Progenitor cell of endocrine pancreas (in vitro differentiated cells): ENCODE results near the gene RSKR. TPM values are rescaled to one million over a fixed set of nuclear protein-coding genes. Genes with fewer than 3 reads are reported as not detected.
"Not testable (repeated sequence)": the region's sequence is repeated elsewhere in the genome, so short reads cannot be mapped to it uniquely, and the experiment has no call there.

Source experiments
- DNase-seq: peaks from one replicate; pipeline ENCODE4 v3.0.0; 2021; ENCODE audit warnings: low spot score; ENCODE audit not compliant: unreplicated experiment
- H3K27ac Mint-ChIP-seq: 2 replicates; pipeline ENCODE4 v1.8.0; 2021; ENCODE audit warnings: mild to moderate bottlenecking, moderate library complexity, mixed read lengths
- H3K27me3 Mint-ChIP-seq: 2 replicates; pipeline ENCODE4 v1.8.0; 2021; ENCODE audit warnings: mixed read lengths
- H3K36me3 Mint-ChIP-seq: 2 replicates; pipeline ENCODE4 v1.8.0; 2022; ENCODE audit warnings: mixed read lengths; ENCODE audit not compliant: insufficient read depth
- H3K4me1 Mint-ChIP-seq: 2 replicates; pipeline ENCODE4 v1.8.0; 2021; ENCODE audit warnings: low read depth, mixed read lengths
- H3K4me3 Mint-ChIP-seq: 2 replicates; pipeline ENCODE4 v1.8.0; 2021; ENCODE audit warnings: low read depth, mild to moderate bottlenecking, moderate library complexity, mixed read lengths
- H3K9me3 Mint-ChIP-seq: 2 replicates; pipeline ENCODE4 v1.8.0; 2021; ENCODE audit warnings: low read depth, mixed read lengths
- total RNA-seq: library from RNA; stranded (reverse); gene quantifications from 2 replicates; pipeline ENCODE4 v1.2.1, GENCODE V29; 2021
- TF ChIP-seq, protein P1 (sequence below): fragments of 200-600 bp; sonication (generic); IDR thresholded peaks from one replicate; pipeline ENCODE4 v1.5.0; 2021; ENCODE audit warnings: antibody characterized with exemption, mild to moderate bottlenecking; ENCODE audit not compliant: unreplicated experiment

RSKR gene
- total RNA-seq, 1 donor from 2014 or later, result 36.7 TPM

DNA sequence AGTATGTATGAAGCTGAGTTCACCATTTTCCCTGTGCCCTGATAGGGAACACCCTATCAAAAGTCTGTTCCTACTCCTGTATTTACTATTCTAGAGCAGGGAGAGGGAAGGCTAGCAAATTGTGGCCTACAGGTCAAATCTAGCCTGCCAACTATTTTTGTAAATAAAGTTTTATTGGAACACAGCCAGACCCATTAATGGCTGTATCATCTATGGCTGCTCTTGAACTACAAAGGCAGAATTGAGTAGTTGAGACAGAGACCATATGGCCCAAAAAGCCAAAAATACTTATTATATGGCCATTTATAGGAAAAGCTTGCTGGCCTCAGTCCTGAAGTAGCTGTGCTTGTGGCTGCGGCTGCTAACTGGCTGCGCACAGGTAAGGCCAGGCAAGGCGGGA lies 33.0 kb downstream of the RSKR start:
- Mint-ChIP-seq H3K27ac (no peak overlapping the region), H3K36me3 (peaks cover 16% of the 10 kb centered on the region), H3K4me1 (peaks cover 4% of the 10 kb centered on the region), H3K4me3 (no peak overlapping the region), H3K27me3 (peaks cover 4% of the 10 kb centered on the region), H3K9me3 (no peaks in the 10 kb centered on the region)
- TF ChIP-seq, protein P1, sequence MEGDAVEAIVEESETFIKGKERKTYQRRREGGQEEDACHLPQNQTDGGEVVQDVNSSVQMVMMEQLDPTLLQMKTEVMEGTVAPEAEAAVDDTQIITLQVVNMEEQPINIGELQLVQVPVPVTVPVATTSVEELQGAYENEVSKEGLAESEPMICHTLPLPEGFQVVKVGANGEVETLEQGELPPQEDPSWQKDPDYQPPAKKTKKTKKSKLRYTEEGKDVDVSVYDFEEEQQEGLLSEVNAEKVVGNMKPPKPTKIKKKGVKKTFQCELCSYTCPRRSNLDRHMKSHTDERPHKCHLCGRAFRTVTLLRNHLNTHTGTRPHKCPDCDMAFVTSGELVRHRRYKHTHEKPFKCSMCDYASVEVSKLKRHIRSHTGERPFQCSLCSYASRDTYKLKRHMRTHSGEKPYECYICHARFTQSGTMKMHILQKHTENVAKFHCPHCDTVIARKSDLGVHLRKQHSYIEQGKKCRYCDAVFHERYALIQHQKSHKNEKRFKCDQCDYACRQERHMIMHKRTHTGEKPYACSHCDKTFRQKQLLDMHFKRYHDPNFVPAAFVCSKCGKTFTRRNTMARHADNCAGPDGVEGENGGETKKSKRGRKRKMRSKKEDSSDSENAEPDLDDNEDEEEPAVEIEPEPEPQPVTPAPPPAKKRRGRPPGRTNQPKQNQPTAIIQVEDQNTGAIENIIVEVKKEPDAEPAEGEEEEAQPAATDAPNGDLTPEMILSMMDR, result no peak
- DNase-seq, result no peak

DNA sequence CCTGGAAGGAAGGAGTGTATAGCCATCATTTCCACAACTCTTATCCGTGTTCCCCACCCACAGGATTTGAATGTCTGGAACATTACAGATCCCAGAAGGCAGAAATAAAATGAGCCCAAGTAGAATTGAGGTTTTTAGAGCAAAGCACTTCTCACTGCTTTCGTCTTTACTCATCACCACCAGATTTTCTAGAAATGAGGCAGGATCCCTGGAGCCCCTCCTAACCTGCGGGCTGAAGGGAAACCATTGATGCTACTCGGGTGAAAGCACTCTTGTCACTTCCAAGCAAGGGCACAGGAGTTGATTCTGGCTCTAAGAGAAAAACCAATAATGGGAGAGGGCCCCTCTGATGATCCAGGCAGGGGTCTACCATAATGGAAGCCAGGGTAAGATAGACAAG lies 34.5 kb downstream of the RSKR start:
- TF ChIP-seq, protein P1, result no peak
- Mint-ChIP-seq H3K36me3 (peaks cover 13% of the 10 kb centered on the region), H3K4me3 (no peak overlapping the region), H3K9me3 (no peaks in the 10 kb centered on the region), H3K27ac (no peak overlapping the region), H3K4me1 (peaks cover 4% of the 10 kb centered on the region), H3K27me3 (peaks cover 5% of the 10 kb centered on the region)
- DNase-seq, result no peak

DNA sequence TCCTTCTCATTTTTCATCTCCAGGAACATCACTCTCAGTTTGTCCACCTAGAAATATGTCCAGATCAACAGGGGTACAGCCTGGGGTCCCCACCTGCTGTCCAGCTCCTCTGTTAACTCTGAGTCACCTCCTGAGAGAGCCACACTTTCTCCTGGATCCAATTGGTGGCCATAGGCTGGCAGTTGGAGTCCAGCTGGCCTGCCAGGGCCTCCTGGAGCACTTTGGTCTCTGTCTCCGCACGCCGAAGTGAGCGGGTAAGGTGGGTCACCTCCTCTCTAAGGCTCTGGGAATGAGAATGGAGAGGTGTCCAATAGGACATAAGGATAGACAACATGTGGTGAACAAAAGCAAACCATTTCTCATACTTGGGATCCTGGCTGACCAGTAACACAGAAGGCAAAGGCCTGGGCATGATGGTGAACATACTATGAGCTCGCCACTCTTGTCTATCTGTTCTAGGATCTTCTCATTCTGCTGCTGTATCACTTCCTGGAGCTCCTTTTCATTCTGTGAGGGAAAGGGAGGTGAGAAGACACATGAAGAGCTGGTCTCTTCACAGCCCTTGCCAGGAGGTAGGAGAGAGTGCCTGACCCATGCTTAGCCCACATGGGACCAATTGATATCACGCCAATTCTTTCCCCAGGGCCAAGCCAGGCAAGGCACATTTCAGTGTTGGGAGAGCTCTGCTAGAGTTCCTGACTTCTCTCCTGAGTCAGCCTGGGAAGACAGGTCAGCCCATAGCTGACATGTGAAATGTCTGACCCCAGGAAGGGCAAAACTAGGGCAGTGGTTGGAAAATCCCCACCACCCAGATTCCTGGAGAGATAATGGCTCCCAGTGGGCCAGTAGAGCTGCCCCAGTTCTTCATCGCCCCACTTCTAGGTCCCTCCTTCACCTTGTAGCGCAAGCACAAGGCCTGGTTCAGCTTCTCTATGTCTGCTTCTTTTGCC lies 35.5 kb downstream of the RSKR start:
- Mint-ChIP-seq H3K9me3 (no peaks in the 10 kb centered on the region), H3K27me3 (peaks cover 5% of the 10 kb centered on the region), H3K4me3 (no peak overlapping the region), H3K27ac (no peak overlapping the region), H3K4me1 (peaks cover 4% of the 10 kb centered on the region), H3K36me3 (peaks cover 10% of the 10 kb centered on the region)
- no peak for DNase-seq
- TF ChIP-seq, protein P1, result no peak

DNA sequence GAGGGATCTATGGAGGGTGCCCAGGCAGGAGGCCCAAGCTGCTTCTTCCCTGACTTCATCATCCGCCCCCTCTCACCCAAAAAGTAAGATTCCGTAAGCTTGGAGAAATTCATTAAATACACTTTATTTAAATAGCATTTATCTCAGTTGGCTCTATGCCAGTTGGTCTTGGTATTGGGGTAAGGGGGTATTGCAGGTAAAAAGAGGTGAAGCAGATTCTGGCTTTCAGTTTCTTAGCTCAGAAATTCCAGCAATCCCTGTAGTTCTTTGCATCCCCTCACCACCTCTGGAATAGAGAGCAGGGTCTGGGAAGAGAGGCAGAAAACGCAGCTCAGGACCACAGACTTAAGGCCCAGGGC lies 36.5 kb downstream of the RSKR start:
- Mint-ChIP-seq H3K9me3 (no peaks in the 10 kb centered on the region), H3K4me1 (peaks cover 4% of the 10 kb centered on the region), H3K27ac (no peak overlapping the region), H3K36me3 (peaks cover 10% of the 10 kb centered on the region), H3K4me3 (no peak overlapping the region), H3K27me3 (peaks cover 12% of the 10 kb centered on the region)
- TF ChIP-seq, protein P1, result no peak
- DNase-seq, result no peak

DNA sequence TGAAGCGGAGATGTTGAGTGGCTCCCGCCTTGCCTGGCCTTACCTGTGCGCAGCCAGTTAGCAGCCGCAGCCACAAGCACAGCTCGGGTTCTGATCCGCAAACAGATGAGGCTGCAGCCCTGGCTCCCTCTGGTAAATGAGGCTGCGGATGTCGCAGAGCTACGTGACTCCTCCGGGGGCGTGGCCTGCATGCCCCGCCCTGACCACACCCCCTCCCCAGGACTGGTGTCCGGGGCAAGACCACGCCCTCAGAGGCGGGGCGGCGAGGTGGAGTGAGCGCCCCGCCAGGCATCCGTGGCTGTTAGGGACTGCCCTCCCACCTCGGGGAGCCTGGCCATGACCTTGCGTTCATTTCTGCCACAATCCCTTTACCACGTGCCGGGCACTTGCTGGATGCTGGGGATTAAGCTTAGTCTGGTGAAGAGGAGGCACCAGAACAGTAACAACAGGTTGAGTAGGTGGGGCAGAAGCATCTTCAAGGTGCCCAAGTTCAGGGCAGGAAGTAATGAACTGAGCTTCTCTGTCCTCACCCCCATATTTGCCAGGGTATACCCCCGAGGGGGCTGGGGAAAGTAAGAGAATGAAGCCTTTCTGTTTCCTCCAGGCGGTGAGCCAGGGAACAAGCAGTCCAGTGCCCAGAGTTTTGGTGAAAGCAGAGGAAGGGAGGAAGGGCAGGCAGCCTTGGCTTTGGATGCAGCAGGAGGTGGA lies 37.1 kb downstream of the RSKR start, which contains the start of gene ALDOC:
Gene ALDOC (minus strand): TSS at position 138 of the 708 bp plus-strand sequence. CDS start 1,363 bp downstream, outside the sequence.
- peak; percentile 84 for DNase-seq
- H3K4me3 Mint-ChIP-seq, result peak within 1 kb of the TSS; percentile 45
- peaks cover 15% of the 10 kb centered on the region for H3K27me3 Mint-ChIP-seq
- peaks cover 10% of the 10 kb centered on the region for H3K36me3 Mint-ChIP-seq
- no peaks in the 10 kb centered on the region for H3K9me3 Mint-ChIP-seq
- peaks cover 6% of the 10 kb centered on the region for H3K4me1 Mint-ChIP-seq
- no peak within 1 kb of the TSS for H3K27ac Mint-ChIP-seq
- TF ChIP-seq, protein P1, result no peak

DNA sequence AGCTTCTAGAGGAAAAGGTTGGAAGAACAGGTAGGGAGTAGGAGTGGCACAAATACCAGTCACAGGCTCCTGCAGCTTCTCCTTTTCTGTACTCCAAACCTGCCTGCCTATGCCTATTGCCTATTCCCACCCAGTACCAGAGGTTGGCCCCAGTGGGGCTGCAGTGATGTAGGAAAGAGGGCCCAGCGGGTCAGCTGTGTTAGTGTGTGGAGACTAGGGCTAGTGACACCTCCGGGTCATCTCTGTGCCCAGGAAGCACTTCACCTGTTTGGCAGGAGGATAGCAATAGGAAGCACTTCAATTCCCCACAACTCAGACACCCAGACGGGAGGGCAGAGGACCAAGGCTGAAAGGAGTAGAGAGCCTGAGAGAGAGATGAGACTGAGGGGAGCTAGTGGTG lies 38.0 kb downstream of the RSKR start:
- H3K9me3 Mint-ChIP-seq, result not testable (repeated sequence)

More for the DNA sequence above, 38.0 kb downstream of the RSKR start:
- H3K27ac Mint-ChIP-seq, H3K4me1 Mint-ChIP-seq, H3K4me3 Mint-ChIP-seq, DNase-seq: not testable (repeated sequence)
- peaks cover 15% of the 10 kb centered on the region for H3K27me3 Mint-ChIP-seq
- peaks cover 10% of the 10 kb centered on the region for H3K36me3 Mint-ChIP-seq
